GM18498 (cell line): ENCODE results near the gene BNIPL.
A peak's percentile ranks its signal among the peaks of the same experiment; 100 is the strongest.

Source experiments
- ATAC-seq: cut with Tn5 transposase; IDR thresholded peaks from one replicate; pipeline ENCODE4 v1.9.1; 2021; ENCODE audit warnings: mild to moderate bottlenecking, moderate library complexity; ENCODE audit not compliant: unreplicated experiment

BNIPL gene

GRCh38 chr1:151009674-151010345 lies 26.6 kb upstream of the BNIPL start:
- no peak for ATAC-seq

GRCh38 chr1:151010346-151010726 lies 26.1 kb upstream of the BNIPL start:
- ATAC-seq: no peak

GRCh38 chr1:151011154-151011850 lies 25.1 kb upstream of the BNIPL start:
- no peak for ATAC-seq

GRCh38 chr1:151012684-151013471 lies 23.5 kb upstream of the BNIPL start:
- no peak for ATAC-seq

- ATAC-seq: no peak
These were observed 22.9 kb upstream of the BNIPL start for GRCh38 chr1:151013518-151013917.

GRCh38 chr1:151024540-151025146 lies 11.7 kb upstream of the BNIPL start:
- no peak for ATAC-seq

GRCh38 chr1:151026460-151026859 lies 9.9 kb upstream of the BNIPL start:
- no peak for ATAC-seq

- no peak for ATAC-seq
These were observed 4.2 kb upstream of the BNIPL start for GRCh38 chr1:151032164-151032563.

- no peak for ATAC-seq
These were observed 1.2 kb upstream of the BNIPL start for GRCh38 chr1:151035167-151035566.

GRCh38 chr1:151037032-151037431 lies 646 bp downstream of the BNIPL start:
- no peak for ATAC-seq

- ATAC-seq: no peak
These were observed 3.1 kb downstream of the BNIPL start for GRCh38 chr1:151039521-151039920.

- ATAC-seq: no peak
These were observed 6.8 kb downstream of the BNIPL start for GRCh38 chr1:151043163-151043562.

- peak; percentile 43 for ATAC-seq
These were observed 11.2 kb downstream of the BNIPL start, which contains the start of gene C1orf56 for GRCh38 chr1:151047591-151047924. Gene C1orf56, plus strand, starts transcription at chr1:151047751. Its CDS starts 97 bp downstream, at chr1:151047848.

GRCh38 chr1:151047925-151048644 lies 11.7 kb downstream of the BNIPL start:
- peak; percentile 65 for ATAC-seq

- no peak for ATAC-seq
These were observed 12.3 kb downstream of the BNIPL start for GRCh38 chr1:151048645-151049032.

GRCh38 chr1:151049458-151049857 lies 13.1 kb downstream of the BNIPL start:
- ATAC-seq: no peak

GRCh38 chr1:151050051-151050688 lies 13.8 kb downstream of the BNIPL start:
- no peak for ATAC-seq

GRCh38 chr1:151051356-151052009 lies 15.1 kb downstream of the BNIPL start:
- ATAC-seq: no peak

GRCh38 chr1:151054971-151055547 lies 18.7 kb downstream of the BNIPL start:
- no peak for ATAC-seq
